ENCODE results near the gene NYNRIN. TPM values are rescaled to one million over a fixed set of nuclear protein-coding genes. Genes with fewer than 3 reads are reported as not detected.

Gene NYNRIN
- polyA plus RNA-seq, 3 donors = 40.3 to 47.7 (median 40.4) TPM

DNA sequence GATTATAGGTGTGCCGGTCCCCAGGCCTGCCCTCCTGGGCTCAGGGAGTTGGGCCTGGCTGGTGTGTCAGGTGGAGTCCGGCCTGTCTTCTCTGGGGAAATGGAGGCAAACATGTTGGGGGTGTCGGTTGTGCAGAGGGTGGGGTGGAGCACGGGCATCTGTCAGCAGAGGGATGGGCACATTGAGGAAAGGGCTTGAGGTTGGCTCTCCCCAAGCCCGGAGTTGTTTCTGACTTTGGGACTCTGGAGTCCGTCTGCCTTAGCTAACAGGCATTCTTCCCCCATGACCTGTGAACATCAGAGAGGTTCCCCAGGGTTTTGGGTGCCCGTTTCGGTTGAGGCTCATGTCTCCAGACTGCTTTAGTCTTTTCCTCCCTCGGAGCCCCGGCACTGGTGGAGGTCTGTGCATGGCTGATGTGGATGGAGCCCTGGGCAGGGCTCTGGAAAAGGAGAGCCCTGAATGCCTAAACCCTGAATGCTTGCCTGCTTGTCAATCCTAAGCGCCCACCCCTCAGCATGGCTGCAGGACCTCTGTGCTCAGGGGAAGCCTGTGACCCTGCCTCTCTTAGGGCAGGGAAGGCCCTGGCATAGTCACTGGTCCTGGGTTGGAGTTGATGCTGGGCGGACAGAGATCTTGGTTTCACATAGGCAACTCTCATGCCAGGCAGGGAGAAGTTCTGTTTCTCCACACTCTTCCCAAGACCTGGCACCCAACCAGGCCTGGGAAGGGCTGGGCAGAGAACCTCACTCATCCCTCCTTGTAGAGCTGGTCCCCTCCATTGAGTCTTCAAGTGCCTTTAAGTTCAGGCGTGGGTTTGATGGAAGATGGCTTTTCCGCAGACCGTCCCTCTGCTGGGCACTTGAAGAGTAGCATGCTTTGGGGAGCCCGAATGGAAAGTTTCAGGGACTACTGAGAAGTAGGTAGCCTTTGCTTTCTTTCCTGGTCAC, 12.9 kb downstream of the NYNRIN start:
- no peak for DNase-seq (ENCODE audit: low read depth in 3 of 3, low spot score in 2 of 3)

DNA sequence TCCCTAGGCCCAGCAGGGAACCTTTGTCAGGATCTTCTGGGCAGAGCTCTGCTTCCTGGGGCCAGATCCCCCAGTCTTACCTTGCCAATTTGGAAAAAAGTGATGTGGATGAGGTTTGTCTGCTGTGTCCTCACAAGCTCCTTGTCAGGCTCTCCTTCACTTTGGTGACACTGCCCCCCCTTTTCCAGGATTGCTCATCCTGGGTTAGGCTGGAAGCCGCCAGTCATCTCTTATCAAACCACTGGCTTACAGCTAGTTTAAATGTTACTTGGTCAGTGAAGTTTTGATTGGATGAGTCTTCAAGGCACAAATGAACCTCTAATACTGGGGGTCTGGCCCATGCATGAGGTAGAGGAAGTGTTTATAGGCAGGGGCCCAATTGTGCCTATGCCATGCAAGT, 15.3 kb downstream of the NYNRIN start:
- DNase-seq (ENCODE audit: low read depth in 3 of 3, low spot score in 2 of 3) = no peak

DNA sequence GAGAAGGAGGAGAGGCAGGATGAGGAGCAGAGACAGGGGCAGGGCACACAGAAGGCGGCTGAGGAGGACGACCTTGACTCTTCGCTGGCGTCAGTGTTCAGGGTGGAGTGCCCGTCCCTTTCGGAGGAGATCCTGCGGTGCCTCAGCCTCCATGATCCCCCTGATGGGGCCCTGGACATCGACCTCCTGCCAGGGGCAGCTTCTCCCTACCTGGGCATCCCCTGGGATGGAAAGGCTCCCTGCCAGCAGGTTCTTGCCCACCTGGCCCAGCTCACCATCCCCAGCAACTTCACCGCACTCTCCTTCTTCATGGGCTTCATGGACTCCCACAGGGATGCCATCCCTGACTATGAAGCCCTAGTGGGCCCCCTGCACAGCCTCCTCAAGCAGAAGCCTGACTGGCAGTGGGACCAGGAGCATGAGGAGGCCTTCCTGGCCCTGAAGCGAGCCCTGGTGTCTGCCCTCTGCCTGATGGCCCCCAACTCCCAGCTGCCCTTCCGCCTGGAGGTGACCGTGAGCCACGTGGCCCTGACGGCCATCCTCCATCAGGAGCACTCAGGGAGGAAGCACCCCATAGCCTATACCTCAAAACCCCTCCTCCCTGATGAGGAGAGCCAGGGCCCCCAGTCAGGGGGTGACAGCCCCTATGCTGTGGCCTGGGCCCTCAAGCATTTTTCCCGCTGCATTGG, 16.1 kb downstream of the NYNRIN start:
- DNase-seq (ENCODE audit: low read depth in 3 of 3, low spot score in 2 of 3) = no peak

DNA sequence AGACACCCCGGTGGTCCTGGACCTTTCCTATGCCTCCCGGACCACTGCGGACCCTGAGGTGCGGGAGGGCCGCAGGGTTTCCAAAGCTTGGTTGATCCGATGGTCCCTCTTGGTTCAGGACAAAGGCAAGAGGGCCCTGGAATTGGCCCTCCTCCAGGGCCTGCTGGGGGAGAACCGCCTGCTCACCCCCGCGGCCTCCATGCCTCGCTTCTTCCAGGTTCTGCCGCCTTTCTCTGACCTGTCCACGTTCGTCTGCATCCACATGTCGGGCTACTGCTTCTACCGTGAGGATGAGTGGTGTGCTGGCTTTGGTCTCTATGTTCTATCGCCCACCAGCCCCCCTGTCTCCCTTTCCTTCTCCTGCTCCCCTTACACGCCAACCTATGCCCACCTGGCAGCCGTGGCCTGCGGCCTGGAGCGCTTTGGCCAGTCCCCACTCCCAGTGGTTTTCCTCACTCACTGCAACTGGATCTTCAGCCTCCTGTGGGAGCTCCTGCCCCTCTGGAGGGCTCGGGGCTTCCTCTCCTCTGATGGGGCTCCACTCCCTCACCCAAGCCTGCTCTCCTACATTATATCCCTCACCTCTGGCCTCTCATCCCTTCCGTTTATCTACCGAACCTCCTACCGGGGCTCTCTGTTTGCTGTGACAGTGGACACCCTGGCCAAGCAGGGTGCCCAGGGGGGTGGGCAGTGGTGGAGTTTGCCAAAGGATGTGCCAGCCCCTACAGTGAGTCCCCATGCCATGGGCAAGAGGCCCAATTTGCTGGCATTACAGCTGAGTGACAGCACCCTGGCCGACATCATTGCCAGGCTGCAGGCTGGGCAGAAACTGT, 16.8 kb downstream of the NYNRIN start:
- no peak for DNase-seq (ENCODE audit: low read depth in 3 of 3, low spot score in 2 of 3)

DNA sequence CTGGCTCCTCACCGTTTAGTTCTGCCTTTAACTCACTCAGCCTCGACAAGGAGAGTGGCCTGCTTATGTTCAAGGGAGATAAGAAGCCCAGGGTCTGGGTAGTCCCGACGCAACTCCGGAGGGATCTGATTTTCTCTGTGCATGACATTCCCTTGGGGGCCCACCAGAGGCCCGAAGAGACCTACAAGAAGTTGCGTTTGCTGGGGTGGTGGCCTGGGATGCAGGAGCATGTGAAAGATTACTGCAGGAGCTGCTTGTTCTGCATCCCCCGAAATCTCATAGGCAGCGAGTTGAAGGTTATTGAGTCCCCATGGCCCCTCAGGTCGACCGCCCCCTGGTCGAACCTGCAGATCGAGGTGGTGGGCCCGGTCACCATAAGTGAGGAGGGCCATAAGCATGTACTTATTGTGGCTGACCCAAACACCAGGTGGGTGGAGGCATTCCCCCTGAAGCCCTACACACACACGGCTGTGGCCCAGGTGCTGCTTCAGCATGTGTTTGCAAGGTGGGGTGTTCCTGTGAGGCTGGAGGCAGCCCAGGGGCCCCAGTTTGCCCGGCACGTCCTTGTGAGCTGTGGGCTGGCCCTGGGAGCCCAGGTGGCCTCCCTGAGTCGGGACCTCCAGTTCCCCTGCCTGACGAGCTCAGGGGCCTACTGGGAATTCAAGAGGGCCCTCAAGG, 17.6 kb downstream of the NYNRIN start:
- DNase-seq (ENCODE audit: low read depth in 3 of 3, low spot score in 2 of 3) = no peak

DNA sequence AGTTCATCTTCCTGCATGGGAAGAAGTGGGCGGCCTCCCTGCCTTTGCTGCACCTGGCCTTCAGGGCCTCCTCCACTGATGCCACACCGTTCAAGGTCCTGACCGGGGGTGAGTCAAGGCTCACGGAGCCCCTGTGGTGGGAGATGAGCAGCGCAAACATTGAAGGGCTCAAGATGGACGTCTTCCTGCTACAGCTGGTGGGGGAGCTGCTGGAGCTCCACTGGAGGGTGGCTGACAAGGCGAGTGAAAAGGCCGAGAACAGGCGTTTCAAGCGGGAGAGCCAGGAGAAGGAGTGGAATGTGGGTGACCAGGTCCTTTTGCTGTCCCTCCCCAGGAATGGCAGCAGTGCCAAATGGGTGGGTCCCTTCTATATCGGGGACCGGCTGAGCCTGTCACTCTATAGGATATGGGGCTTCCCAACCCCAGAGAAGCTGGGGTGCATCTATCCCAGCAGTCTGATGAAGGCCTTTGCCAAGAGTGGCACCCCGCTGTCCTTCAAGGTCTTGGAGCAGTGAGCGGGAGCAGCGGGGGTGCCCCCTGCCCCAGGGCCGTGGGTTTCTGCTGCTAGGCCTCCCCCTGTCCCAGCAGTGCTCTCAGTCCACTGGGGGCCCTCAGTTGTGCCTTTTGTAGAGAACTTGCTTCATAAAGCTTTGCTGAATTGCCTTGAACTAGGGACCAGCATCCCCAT, 18.3 kb downstream of the NYNRIN start:
- DNase-seq (ENCODE audit: low read depth in 3 of 3, low spot score in 2 of 3) = no peak

DNA sequence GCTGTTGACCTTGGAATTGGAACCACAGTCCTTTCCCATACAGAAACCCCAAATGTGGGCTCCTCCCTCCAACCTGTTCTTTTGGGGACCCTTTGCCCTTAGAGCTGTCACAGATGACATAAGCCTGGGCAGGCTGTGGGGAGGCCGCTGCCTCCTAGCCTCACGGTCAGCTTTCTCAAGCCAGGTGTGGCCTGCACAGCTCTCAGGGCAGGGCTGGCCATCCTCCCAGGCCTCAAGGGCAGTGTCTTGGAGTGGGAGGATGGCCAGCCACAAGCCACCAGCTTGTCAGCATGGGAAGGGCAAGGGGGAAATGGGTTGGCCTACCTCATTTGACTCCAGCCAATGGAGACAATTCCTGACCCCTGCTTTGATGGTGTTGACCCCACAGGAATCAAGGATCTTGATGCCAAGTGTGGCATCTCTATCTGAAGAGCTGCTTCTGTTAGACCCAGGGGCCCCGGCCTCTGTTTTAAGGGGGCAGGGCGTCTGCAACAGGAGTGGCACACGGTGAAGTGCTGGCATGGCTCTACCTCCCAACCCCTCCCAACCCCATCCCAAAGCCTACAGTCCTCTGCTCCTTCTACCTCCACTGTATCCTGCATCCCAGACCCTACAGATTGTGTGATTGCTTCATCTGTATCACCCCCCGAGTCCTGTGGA, 19.2 kb downstream of the NYNRIN start:
- DNase-seq (ENCODE audit: low read depth in 3 of 3, low spot score in 2 of 3) = no peak

DNA sequence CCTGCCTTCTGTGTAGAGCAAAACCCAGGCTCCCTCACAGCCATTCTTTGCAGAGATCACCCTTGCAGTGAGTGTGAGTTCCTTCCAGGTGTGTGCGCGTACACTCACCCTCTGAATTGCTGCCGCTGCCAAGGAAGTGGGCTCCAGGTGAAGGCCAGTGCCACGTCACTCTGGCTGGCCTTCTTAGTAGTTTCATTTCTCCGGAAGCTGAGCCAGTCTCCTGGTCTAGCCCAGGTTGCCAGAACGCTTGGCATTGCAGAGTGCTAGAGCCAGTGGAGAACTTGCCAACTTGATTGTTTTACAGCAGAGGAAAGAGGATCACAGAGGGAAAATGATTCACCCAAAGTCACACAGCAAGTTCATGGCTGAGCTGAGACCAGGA, 19.7 kb downstream of the NYNRIN start:
- DNase-seq (ENCODE audit: low read depth in 3 of 3, low spot score in 2 of 3) = no peak

DNA sequence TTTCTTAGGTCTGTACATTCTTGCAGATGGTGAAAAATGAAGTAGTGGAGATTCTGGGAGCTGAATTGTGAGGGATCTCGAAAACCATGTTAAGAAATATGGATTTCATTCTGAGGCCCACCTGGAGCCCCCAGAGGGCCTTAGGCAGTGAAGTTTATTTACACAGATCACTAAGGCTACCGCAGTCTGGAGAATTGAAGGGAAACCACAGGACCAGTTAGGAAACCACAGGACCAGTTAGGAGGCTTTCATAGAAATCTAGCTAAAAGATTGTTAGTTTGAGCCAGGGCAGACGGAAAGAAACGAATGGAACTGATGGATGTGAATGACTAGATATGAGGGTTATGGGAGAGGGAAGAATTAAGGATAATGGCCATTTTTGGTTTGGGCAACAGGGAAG, 23.5 kb downstream of the NYNRIN start:
- no peak for DNase-seq (ENCODE audit: low read depth in 3 of 3, low spot score in 2 of 3)

DNA sequence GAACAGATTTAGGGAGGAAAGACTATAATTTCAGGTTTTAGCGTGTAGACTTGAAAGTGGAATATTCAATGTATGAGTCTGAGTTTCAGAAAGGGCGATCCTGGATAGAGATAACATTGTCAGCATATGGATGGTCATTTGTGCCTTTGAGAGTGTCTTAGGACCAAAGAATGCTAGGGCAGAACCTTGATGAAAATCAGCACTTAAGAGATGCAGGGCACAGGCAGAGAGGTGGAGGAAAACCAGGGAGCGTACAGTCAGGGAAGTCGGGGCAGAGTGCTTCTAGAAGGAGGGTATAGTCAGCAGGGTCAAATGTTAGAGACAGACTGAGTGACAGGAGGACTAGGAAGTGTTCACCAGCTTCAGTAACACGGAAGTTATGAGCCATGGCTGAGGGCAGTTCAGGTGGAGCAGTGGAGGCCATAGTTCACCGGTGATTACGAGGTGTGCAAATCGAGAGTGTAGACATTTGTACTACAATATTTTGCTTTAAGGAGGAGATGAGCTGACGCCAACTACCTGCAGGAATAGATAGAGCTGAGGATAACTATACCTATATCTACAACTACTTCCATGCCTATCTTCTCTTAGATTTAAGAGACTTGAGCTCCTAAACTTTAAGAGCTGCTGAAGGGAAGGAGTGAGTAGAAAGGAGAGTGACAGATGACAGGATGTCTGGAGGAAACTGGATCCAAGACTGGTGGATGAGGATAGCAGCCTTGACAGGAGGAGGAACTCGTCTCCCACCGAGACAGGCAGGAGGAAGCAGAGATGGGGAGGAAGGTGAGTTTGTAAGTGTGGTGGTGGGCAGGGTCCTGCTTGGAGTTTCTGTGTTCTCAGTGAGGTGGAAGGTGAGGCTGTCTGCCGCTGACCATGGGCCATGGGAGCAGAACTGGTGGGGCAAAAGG, 24.1 kb downstream of the NYNRIN start:
- no peak for DNase-seq (ENCODE audit: low read depth in 3 of 3, low spot score in 2 of 3)

DNA sequence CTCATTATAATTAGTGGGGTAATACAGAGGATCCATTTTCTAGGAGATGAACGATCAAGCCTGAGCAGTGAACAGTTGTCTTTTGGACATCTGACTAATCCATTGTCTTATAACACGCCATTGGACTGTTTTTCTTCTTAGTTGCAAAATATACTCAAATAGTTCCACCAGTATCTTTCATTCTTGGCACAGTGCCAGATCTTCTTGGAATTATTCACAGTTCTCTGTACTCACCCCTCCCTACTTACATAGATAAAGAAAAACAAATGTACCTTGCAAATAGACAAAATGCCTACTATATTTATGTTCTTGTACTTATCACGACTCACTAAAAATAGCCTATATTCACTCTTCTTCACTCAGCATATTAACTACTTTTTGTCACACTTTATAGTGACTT, 26.9 kb downstream of the NYNRIN start:
- DNase-seq (ENCODE audit: low read depth in 3 of 3, low spot score in 2 of 3) = no peak

DNA sequence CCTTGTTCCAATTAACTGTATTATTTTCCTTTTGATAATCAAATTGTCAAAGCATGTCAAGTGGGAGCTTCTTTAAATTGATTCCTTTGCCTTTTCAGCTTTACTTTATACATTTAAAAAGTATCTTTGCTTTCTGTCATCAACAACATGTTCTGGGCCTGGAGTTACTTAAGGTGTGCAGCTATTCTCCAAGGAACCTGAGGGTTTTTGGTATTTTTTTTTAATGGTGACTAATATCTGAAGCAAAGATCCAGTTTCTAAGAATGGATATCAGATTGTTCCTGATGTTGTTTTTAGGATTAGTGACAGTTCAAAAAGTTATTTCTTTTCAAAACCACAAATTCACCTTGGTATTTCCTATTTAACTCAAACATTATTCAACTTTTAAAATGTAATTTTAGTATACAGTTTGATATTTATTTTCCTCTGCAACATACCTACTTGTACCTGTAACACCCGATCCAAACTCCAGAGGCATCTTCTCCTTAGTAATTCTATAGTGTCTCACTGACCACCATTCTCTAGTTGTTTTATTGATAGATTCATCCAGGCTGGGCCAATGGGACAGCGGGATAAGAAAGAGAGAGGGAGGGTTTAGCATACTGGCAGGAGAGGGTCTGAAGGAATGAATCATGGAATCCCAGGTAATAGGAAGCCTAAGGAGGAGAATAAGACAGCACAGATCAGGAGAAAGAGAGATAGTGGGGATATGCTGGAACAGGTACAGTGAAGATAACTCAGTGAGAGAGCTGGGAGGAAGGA, 27.5 kb downstream of the NYNRIN start:
- DNase-seq (ENCODE audit: low read depth in 3 of 3, low spot score in 2 of 3) = no peak

DNA sequence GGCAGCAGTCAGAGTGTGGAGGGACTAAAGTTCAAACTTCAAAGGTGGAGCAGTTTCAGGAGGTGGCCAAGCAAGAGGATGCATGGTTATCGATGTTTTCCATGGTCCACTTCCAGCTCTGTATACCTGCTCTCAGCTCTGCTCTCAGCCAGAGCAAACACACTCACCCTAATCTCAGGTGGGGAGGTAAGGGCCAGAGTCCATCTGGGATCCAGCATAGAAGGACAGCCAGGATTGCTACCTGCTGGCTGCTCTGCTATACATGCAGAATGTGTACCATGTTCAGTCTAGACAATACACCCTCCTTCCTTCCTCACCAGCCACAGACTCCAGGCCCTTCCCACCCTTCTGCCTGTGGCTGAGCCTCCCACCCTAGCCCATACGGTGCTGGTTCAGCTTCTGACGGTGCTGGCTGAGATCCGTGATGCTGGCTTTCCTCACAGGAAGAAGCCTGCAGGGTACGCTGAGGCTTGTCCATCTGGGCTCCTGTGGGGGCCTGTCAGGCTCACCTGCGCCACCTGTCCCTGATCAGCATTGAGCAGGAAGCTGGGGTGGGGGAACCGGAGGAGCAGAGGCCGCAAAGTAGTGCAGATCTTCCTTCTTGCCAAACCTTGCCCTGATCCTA, 28.2 kb downstream of the NYNRIN start:
- DNase-seq (ENCODE audit: low read depth in 3 of 3, low spot score in 2 of 3) = no peak

DNA sequence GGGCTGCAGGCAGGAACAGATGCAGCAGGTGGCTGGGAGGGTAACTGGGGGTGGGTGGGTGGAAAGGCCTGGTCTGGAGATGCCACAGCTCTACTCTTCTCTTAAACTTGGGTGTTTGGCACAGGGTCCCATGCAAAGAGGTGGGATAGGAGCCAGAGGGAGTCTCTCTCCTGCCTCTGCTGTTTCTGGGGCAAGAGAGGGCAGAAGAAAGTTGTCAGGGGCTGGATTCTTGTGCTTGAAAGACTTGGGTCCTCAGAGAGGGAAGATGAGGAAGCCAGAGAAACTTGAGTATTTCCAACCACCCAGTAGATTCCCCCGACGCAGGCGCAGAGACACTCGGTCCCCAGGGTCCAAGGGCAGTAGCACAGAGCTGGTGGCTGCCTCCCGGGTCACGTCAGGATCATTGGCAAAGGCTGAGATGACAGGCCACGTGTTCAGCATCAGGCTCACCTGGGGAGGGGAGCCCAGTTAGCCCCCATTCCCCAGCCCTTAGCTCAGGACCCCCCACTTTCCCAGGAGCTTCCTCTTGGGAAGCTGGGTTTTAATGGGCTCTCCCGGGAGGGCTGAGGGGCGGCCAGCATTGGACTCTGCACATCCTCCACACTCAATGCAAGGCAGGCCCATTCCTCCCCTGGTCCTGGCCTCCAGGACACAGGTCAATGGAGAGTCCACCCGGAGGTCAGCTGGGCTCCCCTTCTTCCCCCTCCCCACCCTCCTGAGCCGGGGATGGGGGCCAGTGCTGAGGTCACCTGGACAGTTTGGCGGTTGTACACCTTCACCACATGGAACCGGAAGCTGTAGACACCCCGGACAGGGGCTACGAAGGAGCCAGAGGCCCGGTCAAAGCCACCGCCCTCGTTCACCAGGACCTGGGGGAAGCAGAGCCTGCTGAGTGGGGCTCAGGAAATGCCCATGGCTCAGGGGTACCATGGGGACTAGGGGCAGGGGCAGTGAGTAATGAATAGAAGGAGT, 29.0 kb downstream of the NYNRIN start:
- no peak for DNase-seq (ENCODE audit: low read depth in 3 of 3, low spot score in 2 of 3)

DNA sequence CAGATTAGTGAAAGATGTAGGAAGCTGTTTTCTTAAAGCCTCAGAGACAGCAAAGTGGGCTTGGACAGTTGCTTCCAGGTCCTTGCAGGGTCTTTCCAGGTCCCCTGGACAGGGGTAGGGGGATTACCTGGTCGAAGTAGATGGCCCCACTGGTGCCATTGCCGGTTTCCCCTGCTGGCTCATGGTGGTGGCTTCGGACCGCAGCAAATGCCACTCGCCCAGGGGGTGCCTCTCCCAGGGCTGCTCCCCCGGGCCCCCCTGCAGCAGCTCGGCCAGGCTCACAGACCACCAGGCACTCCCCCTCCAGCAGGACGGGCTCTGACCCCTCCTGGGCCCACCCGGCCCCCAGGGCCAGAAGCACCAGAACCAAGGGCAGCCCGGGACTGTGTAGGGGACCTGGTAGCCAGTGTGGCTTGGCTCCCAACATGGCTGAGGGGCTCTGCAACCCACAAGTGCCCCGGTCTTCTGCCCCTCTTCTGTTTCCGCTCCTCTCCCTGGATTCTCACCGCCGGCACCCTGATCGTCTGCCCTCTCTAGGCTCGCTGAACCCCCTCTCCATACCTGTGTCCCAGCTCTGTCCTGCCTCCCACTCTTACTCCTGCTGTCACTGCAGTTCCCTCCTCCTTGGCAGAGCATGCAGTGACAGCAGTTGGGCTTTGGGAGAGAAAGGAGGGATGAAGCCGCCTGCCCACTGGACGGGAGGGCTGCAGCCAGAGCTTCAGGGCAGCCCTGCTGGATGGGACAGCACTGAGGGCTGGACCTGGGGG, 30.0 kb downstream of the NYNRIN start:
- no peak for DNase-seq (ENCODE audit: low read depth in 3 of 3, low spot score in 2 of 3)
